ENCODE results near the gene UQCC3. TPM values are rescaled to one million over a fixed set of nuclear protein-coding genes. Genes with fewer than 3 reads are reported as not detected.
A peak's percentile ranks its signal among the peaks of the same experiment; 100 is the strongest.
"Not testable (repeated sequence)": the region's sequence is repeated elsewhere in the genome, so short reads cannot be mapped to it uniquely, and the experiment has no call there.

UQCC3 gene
- total RNA-seq, 1 donor from 2014 or later, result 6.1 TPM

DNA sequence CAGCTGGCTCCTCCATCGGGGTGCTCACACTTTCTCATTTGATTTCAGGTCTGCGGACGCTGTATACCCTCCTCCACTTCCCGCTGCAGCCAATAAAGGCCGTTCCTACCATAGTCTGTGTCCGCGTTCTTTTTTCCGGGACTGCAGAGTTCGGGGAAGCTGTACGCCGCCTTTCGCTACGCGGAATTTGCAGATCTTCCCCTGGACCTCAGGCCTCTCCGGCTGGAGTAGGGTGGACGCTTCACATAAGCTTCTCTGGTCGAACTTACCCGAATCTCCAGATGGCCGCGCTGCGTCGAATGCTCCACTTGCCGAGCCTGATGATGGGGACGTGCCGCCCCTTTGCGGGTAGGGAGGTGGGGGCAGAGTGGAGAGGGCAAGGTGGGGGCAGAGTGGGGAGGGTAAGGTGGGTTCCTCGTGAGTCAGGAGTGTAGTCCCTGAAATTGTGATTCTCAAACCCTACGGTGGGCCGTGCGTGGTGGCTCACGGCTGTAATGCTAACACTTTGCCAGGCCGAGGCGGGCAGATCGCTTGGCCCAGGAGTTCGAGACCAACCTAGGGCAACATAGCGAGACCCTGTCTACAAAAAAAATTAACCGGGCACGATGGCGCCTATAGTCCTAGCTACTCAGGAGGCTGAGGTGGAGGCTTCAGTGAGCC lies 5.7 kb upstream of the UQCC3 start:
- DNase-seq, result peak; percentile 77

DNA sequence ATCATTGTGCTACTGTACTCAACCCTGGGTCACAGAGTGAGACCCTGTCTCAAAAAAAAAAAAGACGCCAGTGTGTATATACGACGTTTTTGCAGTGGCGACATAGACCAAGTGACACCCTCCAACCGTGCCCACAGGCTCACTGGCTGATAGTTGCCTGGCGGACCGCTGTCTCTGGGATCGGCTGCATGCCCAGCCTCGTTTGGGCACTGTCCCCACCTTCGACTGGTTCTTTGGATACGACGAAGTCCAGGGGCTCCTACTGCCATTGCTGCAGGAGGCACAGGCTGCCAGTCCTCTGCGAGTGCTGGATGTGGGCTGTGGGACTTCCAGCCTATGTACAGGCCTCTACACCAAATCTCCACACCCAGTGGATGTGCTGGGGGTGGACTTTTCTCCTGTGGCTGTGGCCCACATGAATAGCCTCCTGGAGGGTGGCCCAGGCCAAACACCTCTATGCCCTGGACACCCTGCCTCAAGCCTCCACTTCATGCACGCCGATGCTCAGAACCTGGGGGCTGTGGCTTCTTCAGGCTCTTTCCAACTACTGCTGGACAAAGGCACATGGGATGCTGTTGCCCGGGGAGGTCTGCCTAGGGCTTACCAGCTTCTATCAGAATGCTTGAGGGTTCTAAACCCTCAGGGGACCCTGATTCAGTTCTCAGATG lies 5.1 kb upstream of the UQCC3 start:
- DNase-seq, result no peak

DNA sequence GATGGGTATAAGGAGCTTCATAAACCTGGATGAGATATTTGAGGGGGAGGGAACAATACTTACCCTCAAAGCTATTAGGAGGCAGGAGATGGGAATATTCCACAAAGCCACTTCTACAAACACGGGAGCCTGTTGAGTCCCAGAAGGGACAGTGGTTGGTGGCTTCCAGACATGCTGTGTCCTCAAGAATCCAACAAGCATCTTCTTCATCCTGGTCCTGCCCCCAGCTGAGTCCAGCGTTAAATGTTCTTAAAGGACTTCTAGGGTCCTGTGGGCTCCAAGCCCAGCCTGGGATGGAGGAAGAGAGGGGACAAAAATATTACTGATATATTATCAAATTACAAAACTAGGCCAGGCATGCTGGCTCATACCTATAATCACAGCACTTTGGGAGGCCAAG lies 4.0 kb upstream of the UQCC3 start:
- no peak for DNase-seq

DNA sequence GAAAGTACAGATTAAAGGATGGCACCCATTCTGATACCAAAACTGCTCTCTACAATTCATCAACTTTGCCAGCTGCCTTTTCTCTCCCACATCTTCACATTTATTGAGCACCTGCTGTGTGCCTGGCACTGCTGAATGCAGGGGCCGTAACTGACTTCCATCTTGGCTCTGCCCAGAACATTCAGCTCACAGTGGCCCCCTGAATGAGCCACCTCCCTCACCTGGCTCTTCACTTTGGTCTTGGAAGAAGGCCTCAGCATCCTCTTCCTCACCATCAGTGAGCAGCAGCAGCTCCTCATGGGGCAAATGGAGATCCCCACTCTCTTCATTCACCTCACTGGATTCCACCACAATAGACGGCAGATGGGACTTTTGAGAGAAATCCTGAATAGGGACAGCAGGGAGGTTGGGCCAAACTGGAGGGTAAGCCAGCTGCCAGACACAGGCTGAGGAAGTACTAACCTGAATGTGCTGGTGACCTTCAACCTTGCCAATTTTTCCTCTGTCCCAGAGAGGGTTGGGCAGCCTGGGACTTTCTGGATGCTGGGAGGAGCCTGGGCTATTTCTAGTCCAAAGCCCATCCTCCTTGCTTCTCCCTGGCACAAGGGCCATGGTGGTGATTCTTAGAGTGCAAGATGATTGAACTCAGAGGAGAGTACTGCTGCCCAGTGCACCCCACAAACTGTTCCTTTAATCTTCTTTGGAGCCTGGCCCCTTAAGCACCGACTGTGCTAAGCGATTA lies 1.9 kb upstream of the UQCC3 start:
- no peak for DNase-seq

DNA sequence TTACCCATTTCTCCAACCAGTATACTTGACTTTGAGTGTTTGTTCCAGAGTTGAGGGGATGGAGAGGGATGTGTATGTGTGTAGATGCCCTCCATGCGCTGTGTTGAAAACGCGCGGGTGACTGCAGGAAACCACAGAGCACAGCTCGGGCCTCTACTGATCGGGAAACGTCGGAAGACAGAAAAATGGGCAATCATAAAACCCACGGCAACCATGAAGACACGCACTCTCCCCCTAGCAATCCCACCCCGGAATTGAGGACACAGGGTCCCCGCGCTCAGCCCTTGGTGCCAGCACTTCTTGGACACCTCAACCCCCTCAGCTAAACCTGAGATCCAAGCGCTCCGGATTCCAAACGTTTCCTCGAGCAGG lies 251 bp upstream of the UQCC3 start:
- no peak for DNase-seq

DNA sequence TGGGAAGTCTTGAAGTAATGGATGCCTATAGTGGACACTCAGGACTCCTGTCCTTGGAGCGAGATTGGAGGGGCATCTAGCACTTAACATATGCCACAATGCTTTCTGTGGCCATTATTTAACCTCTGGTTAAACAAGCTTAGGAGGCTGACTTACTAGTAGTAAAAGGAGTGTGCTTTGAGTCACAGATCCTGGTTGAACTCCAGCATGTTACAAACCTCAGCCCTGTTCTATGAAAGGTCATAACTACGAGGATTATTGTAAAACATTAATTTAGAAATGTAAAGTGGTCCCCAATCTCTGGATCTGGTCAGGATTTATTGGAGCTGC lies 1.7 kb downstream of the UQCC3 start:
- no peak for DNase-seq

DNA sequence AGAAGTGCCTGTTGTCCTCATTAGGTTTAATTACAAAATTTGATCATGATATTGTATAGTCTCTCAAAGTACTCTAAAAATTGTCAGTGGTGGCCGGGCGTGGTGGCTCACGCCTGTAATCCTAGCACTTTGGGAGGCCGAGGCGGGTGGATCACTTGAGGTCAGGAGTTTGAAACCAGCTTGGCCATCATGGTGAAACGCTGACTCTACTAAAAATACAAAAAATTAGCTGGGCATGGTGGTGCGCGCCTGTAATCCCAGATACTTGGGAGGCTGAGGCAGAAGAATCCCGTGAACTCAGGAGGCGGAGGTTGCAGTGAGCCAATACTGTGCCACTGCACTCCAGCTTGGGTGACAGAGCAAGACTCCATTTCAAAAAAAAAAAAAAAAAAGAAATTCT lies 3.9 kb downstream of the UQCC3 start:
- not testable (repeated sequence) for DNase-seq

DNA sequence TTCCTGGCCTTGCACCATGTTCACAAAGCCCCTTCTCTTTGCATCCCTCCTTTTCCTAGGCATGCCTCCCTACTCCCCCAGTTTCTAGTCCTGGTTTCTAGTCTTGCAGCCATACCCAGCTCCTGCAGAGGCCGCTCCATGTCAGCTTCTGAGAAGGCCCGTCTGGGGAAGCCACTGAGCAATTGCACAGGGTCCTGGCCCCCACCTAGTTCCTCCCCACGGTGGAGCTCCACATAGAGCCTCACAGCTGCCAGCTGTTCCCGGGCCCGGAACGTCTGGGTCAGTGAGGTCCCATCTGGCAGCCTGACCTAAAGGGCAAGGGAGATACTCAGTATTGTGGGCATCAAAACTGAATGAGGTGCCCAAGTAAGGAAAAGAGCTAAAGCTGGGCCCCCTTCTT lies 5.2 kb downstream of the UQCC3 start:
- DNase-seq, result no peak

DNA sequence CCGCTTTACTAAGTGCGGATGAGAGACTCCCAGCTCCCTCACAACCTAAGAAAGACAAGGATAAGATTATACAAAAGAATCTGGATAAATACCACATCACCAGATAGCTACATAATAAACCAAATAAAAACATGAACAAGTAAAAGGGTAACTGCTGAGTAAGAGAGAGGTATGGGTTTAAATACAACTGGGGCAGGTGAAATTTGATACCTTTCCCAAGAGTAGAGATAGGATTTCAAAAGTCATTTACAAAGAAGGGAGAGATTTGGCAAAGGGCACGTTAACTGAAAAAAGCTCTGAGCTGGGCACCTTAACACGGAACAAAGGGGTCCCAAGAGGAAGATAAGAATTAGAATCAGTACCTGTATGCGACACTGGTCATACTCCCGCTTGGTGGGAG lies 5.7 kb downstream of the UQCC3 start:
- DNase-seq, result no peak

DNA sequence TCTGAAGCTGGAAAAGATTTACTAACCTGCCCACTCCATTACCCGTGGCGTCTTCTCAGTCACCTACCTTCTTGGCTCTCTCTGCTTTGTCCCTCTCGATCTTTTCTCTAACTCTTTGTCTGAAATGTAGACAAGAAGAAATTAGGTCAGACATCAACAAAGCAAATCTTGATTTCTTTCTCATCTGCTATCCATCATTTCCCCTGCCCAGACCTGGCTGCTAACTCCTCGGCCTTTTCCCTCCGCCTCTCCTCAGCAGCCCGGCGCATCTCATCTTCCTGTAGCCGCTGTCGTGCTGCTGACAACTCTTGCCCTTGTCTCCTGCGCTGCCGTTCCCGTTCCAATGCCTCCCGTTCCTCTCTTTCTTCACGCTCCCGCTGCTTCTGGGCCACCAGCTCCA lies 6.2 kb downstream of the UQCC3 start:
- no peak for DNase-seq

DNA sequence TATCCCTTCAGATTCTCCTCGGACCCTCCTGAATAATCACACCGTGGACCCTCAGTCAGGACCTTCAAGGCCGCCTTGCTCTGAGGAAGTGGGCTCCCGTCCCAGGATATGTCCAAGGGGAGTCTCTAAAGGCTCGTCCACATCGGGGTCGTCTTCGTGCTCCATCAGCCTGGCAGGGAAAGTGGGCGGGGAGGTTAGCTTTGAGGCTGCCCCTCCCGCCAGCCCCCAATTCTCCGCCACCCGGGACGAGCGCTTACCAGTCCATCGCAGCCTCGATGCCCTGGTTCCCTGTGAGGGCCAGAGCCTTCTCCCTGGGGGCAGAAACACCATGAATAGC lies 6.9 kb downstream of the UQCC3 start:
- no peak for DNase-seq

DNA sequence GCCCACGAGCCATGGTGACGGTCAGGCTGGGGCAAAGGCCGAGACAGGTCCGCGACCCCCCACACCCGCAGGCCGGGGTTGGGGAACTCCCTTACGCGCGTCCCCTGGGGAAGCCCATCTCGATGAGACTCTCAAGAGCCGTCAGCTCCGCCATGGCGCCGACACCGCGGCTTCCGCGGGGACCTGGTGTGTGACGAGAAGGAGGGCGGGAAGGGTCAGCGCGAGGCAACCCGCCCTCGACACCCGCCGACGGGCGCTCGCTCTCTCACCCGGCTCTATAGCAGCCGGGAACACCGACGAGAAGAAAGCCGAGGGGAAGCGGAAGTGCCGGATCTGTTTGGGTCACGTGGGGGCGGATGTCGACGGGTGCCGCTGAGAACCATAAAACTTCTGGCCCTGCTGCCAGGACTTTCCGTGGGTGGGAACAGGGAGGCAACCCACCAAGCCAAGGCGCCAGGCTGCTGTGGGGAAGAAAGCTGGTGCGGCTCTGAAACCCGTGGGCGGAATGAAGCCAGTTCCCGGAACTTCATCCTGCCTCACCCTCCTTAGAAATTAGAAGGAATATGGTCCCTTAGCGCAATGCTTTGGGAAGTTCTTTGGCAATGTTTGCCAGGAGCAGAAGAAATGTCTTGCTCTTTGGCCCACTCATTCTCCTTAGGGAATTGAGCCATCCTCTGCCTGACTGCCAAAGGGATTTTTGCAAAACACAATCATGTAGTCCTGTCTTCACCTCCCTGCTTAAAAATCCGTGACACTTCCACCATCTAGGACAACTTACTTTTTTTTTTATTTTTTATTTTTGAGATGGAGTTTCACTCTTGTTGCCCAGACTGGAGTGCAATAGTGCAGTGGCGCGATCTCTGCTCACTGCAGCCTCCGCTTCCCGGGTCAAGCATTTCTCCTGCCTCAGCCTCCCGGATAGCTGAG lies 7.6 kb downstream of the UQCC3 start, which contains the start of gene UBXN1:
Gene UBXN1, minus strand, starts transcription at position 304 of the 927 bp plus-strand sequence. Its CDS starts 150 bp downstream, at position 154.
- DNase-seq, result peak; percentile 93

DNA sequence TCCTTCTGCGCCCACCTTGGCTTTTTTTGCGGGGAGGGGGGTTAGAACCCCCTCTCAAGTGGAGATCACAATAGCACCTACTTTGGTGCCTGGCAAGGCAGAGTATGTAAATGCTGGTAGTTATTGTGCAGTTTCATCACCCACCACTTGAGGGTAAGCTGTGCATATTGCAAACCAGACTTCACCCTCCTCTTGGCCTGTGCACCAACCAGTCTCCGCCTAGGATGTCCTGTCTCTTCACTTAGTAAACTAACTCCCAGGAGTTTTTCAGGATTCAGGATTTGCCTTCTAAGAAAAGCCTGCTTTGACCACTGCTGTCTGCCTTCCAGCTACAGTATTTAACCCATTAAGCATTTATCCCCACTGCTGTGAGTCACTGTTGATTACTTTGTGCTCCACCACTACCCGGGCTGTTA lies 9.4 kb downstream of the UQCC3 start:
- peak; percentile 88 for DNase-seq

DNA sequence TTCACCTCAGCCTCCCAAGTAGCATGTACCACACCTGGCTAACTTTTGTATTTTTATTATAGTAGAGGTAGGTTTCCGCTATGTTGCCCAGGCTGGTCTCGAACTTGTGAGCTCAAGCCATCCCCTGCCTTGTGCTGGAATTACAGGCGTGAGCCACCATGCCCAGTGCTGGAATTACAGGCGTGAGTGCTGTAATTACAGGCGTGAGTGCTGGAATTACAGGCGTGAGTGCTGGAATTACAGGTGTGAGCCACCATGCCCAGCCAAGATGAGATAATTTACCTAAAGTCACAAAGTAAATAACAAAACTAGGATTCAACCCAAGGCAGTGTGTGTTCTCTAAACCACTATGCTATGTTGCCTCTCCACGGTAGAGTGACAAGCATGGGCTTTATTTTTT lies 11.0 kb downstream of the UQCC3 start:
- DNase-seq, result no peak

DNA sequence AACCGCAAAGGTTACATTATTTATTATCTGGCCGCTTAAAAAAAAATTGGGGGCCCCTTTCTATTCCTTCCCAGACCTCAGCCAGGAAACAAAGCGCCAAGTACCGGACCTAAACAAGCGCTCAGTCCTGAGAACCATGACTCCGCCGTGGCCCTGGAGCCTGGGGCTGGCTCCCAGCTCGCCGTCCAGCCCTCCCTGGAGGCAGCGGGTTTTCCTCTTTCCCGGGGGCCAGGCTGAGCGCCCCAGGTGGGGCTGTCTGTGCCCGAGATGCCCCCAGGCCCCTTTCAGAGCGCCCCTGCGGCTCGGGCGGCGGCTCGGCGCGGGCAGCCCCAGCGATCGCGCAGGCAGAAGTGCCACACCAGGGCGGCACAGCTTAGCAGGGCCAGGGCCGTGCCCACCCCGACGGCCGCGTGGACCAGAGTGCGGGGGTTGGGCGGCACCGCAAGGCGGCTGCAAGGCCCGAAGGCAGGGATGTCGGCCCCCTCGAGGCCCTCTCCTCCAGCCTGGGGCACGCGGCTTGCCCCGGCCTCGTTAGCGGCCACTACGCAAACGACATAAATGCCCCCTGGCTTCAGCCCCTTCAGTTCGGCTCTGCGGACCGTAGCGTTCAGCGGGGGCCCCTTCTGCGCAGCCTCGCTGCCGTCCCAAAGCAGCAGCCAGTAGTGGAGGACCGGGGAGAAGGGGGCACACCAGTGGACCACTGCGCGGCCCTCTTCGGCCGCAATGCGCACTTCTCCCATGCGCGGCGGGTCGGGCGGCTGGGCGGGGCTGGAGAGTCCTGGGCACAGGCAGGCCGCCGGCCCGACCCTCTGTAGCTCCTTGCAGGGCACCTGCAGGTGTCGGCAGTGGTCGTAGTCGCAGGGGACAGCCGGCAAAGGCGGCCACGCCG lies 16.3 kb downstream of the UQCC3 start:
- no peak for DNase-seq

DNA sequence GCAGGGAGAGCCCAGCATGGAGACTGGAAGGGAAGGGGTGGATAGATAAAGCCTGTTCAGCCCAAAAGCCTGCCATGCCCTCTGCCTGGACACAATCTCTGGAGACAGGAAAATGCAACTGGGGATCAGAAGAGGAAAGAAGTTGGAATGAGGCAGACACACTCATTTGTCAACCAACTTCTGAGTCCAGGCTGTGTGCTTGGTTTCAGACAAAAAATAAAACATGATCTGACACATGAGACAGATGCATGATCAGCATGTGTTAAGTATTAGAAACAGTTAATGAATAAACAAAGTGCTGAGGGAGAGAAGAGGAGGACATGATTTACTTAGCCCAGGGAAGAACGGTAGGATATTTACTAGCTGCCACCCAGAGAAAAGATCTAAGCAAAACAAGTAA lies 17.0 kb downstream of the UQCC3 start:
- DNase-seq, result no peak

DNA sequence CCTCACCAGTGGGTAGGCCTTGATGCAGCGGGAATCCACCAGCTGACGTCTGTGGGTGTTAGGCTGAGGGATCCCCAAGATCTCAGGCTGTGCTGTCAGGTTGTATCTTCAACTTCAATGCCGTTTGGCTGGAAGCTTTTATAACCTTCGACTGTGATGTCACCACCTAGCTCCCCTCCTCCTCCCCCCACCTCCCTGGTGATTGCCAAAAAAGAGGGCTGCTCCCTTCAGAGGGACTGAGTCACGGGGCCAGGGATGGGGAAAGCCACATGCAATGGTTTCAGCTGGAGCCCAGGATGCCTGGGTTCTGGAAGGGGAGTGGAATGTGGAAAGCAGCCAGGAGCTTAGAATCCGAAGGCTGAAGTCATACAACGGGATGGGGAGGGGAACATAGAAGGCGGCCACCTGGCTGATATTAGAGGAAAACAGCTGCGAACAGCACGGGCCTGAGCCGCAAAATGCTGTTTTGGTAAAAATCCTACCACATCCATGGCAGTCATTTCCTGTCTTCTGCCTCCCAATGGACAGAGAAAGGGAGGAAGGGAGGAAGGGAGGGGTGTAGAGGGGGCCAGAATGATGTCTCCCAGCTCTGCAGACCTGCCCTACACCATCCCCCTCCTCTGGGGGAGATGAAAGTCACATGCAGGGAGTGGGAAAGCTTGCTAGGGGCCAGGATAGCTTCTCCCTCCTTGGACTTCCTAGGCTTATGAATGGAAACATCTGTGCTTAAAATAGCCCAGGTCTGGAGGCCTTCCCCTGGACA lies 18.1 kb downstream of the UQCC3 start, which contains the start of gene LRRN4CL:
Gene LRRN4CL, minus strand, starts transcription at position 110 of the 763 bp plus-strand sequence. CDS start 1,022 bp downstream, outside the sequence.
- no peak for DNase-seq

DNA sequence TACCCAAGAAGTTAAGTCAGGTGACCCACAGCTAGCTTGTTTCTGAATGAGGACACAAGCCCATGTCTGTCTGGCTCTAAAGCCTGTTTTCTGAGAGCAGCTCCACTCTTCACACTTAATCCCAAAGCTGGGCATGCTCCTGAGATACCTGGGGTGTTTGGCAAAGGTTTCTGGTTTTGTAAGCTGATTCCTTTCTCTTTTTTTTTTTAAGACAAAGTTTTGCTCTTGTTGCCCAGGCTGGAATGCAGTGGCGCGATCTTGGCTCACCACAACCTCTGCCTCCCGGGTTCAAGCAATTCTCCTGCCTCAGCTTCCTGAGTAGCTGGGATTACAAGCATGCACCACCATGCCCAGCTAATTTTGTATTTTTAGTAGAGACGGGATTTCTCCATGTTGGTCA lies 22.2 kb downstream of the UQCC3 start:
- DNase-seq, result not testable (repeated sequence)

DNA sequence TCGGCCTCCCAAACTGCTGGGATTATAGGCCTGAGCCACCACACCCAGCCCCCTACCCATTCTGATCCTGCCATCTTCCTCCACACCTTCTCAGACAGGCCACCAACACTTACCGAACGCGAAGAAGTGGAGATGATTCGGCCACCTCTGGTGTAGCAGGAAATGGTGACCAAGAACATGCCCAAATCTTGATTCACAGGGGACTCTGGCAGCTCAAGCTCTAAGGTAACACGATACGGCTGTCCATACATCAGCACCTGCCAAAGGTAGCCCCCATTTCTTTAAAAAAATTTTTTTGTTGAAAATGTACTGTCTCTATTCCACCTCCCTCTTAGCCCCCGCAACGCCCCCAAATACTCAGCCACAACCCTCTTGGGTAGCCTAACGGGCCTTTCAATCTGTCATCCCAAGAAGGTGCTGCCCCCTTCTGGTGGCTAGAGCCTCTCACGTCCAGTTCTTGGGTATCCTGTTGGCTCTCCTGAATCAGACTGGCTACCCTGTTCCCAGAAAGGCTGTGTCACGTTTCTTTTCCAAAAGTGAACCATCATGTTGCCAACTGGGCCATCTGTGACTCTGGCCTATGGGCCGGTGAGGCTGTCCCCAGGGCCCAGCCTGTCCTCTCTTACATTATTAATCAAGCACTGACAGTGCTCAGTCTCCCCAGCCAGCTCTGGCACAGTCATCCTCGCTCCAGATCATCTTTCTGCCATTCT lies 23.1 kb downstream of the UQCC3 start:
- peak; percentile 94 for DNase-seq

DNA sequence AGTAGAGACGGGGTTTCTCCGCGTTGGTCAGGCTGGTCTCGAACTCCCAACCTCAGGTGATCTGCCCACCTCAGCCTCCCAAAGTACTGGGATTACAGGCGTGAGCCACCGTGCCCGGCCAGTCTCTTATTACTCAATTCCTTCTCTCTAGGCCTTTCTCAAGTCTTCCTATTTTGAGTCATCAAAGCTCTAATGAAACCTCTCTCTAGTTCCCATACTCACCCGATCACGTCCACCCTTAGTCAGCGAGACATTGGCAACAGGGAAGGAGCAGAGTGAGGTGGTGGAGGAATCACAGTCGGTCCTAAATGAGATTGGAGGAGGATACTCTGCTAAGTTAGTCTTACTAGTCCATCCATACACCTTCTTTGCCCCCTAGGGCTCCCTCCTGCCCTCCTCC lies 30.8 kb downstream of the UQCC3 start:
- no peak for DNase-seq

Data from dermis blood vessel endothelial cell (primary cell).